PC-3 (cell line): ENCODE data around the gene LILRA2. TPM values are rescaled to one million over a fixed set of nuclear protein-coding genes. Genes with fewer than 3 reads are reported as not detected.

Experiments
- ATAC-seq: fragments of 200-7000 bp; cut with Tn5 transposase; 2 replicates; pipeline ENCODE4 v1.9.1; 2020; ENCODE audit warnings: mild to moderate bottlenecking, moderate library complexity
- BruUV-seq: library from RNA; stranded (reverse); fragments of 400-500 nt; replicated peaks from 2 replicates; lab custom pipeline; 2021; lab: Mats Ljungman, UMichigan
- CTCF ChIA-PET: fragments of 300-600 bp; sonication (Branson Sonifier 250); formaldehyde crosslinking; loops from one replicate; lab custom pipeline; 2022; ENCODE audit warnings: antibody characterized with exemption; lab: Charles Lee
- POLR2A ChIA-PET: fragments of 300-600 bp; sonication (Branson Sonifier 250); formaldehyde crosslinking; loops from one replicate; lab custom pipeline; 2022; ENCODE audit warnings: antibody characterized with exemption; ENCODE audit not compliant: unreplicated experiment; lab: Charles Lee
- DNase-seq: peaks from one replicate; pipeline ENCODE4 v3.0.0-alpha.2; 2015
- H2AFZ ChIP-seq: fragments of 300-600 bp; sonication (generic); 2 replicates; pipeline ENCODE4 v1.6.0; 2016; ENCODE audit warnings: antibody characterized with exemption, low read length
- H3F3A ChIP-seq: fragments of 300-600 bp; sonication (generic); one replicate; pipeline ENCODE4 v1.6.0; 2017; ENCODE audit warnings: antibody characterized with exemption, low read length, control low read depth, mild to moderate bottlenecking; ENCODE audit not compliant: unreplicated experiment
- H3K27ac ChIP-seq: fragments of 300-600 bp; sonication (generic); 2 replicates; pipeline ENCODE4 v1.5.1; 2016; ENCODE audit warnings: mild to moderate bottlenecking, low read length
- H3K27me3 ChIP-seq: fragments of 300-600 bp; sonication (generic); 2 replicates; pipeline ENCODE4 v1.6.1; 2016; ENCODE audit warnings: low read length, mixed read lengths
- H3K36me3 ChIP-seq: fragments of 300-600 bp; sonication (generic); 2 replicates; pipeline ENCODE4 v1.6.1; 2016; ENCODE audit warnings: low read depth, mixed run types, low read length, mixed read lengths
- H3K4me1 ChIP-seq: fragments of 300-600 bp; sonication (generic); 2 replicates; pipeline ENCODE4 v1.5.1; 2016; ENCODE audit warnings: low read length; ENCODE audit not compliant: insufficient read depth
- H3K4me2 ChIP-seq: fragments of 300-600 bp; sonication (generic); 2 replicates; pipeline ENCODE4 v1.6.0; 2016; ENCODE audit warnings: low read length
- H3K4me3 ChIP-seq: fragments of 300-600 bp; sonication (generic); 2 replicates; pipeline ENCODE4 v1.5.1; 2016; ENCODE audit warnings: mild to moderate bottlenecking, low read length, mixed read lengths
- H3K79me2 ChIP-seq: fragments of 300-600 bp; sonication (generic); 2 replicates; pipeline ENCODE4 v1.6.1; 2017; ENCODE audit warnings: low read length, mixed read lengths
- H3K9ac ChIP-seq: fragments of 300-600 bp; sonication (generic); 2 replicates; pipeline ENCODE4 v1.6.0; 2016; ENCODE audit warnings: mild to moderate bottlenecking, low read length
- H3K9me2 ChIP-seq: fragments of 300-600 bp; sonication (generic); replicated peaks from 2 replicates; pipeline ENCODE4 v1.6.1; 2016; ENCODE audit warnings: mixed run types, low read length, mixed read lengths
- H3K9me3 ChIP-seq: fragments of 300-600 bp; sonication (generic); 2 replicates; pipeline ENCODE4 v1.6.1; 2016; ENCODE audit warnings: low read length, mixed read lengths
- H4K20me1 ChIP-seq: fragments of 300-600 bp; sonication (generic); 2 replicates; pipeline ENCODE4 v1.6.1; 2016; ENCODE audit warnings: low read length, mixed read lengths
- CTCF ChIP-seq: fragments of 300-600 bp; sonication (generic); conservative IDR thresholded peaks from 2 replicates; pipeline ENCODE4 v1.5.1; 2017; ENCODE audit warnings: antibody characterized with exemption, low read depth, mild to moderate bottlenecking, low read length
- EZH2 ChIP-seq: fragments of 300-600 bp; sonication (generic); IDR thresholded peaks from one replicate; pipeline ENCODE4 v1.6.1; 2017; ENCODE audit warnings: antibody characterized with exemption, mild to moderate bottlenecking, low read length; ENCODE audit not compliant: unreplicated experiment
- EZH2phosphoT487 ChIP-seq: fragments of 300-600 bp; sonication (generic); IDR thresholded peaks from 2 replicates; pipeline ENCODE4 v1.6.1; 2018; ENCODE audit warnings: mild to moderate bottlenecking, antibody characterized with exemption, low read length, borderline replicate concordance
- intact Hi-C: fragments of 100-400 bp; cut with micrococcal nuclease; formaldehyde crosslinking; loops from 2 replicates; pipeline ENCODE4 v1.9.0; 2023
- total RNA-seq: library from RNA; depleted of rRNA; stranded (reverse); fragments of >200 nt; gene quantifications from 2 replicates; pipeline ENCODE4 v1.2.3, GENCODE V29; 2014

LILRA2 gene
- total RNA-seq, 1 experiment from 2014 or later: not detected

GRCh38 chr19:54554006-54554405 is 19.6 kb upstream of the LILRA2 start:
- Histone ChIP-seq H2AFZ (no peak overlapping the region), H3K79me2 (no peaks in the 10 kb centered on the region), H3K27me3 (peaks cover 57% of the 10 kb centered on the region), H3K4me1 (no peaks in the 10 kb centered on the region), H3K4me3 (no peak overlapping the region), H4K20me1 (no peaks in the 10 kb centered on the region), H3K36me3 (no peaks in the 10 kb centered on the region), H3K27ac (no peak overlapping the region), H3K9me2 (no peaks in the 10 kb centered on the region), H3K9ac (no peak overlapping the region), H3K4me2 (no peak overlapping the region), H3K9me3 (no peaks in the 10 kb centered on the region), H3F3A (no peaks in the 10 kb centered on the region)
- ATAC-seq (no peak), DNase-seq (no peak)
- BruUV-seq: no TSS peak
- POLR2A ChIA-PET: no interaction called here
- intact Hi-C loops: no loop called here
- TF ChIP-seq EZH2 (no peak), EZH2phosphoT487 (no peak), CTCF (no peak)
- CTCF ChIA-PET: no interaction called here

GRCh38 chr19:54554896-54555295 is 18.7 kb upstream of the LILRA2 start:
- no peaks in the 10 kb centered on the region for H4K20me1 ChIP-seq
- H3K9me2 ChIP-seq: no peaks in the 10 kb centered on the region
- ATAC-seq (no peak), DNase-seq (no peak)
- H3K4me2 ChIP-seq: no peak overlapping the region
- no peak overlapping the region for H3K4me3 ChIP-seq
- peaks cover 52% of the 10 kb centered on the region for H3K27me3 ChIP-seq
- no peak for TF ChIP-seq EZH2phosphoT487
- no peak overlapping the region for H3K9ac ChIP-seq
- intact Hi-C loops: no loop called here
- no peaks in the 10 kb centered on the region for H3K36me3 ChIP-seq
- BruUV-seq: no TSS peak
- CTCF ChIA-PET: no interaction called here
- no peak overlapping the region for H3K27ac ChIP-seq
- H3F3A ChIP-seq: no peaks in the 10 kb centered on the region
- H2AFZ ChIP-seq: no peak overlapping the region
- H3K4me1 ChIP-seq: no peaks in the 10 kb centered on the region
- H3K9me3 ChIP-seq: no peaks in the 10 kb centered on the region
- POLR2A ChIA-PET: no interaction called here
- no peaks in the 10 kb centered on the region for H3K79me2 ChIP-seq

GRCh38 chr19:54556194-54556593 is 17.4 kb upstream of the LILRA2 start:
- no peaks in the 10 kb centered on the region for H3K36me3 ChIP-seq
- H3K4me1 ChIP-seq: no peaks in the 10 kb centered on the region; the same call in 1 of the 2 replicates
- ChIA-PET POLR2A (no interaction called here), CTCF (no interaction called here)
- no peak overlapping the region for H2AFZ ChIP-seq
- H3K9me3 ChIP-seq: no peaks in the 10 kb centered on the region
- ATAC-seq (no peak), DNase-seq (no peak)
- no peak overlapping the region for H3K27ac ChIP-seq
- H3K9ac ChIP-seq: no peak overlapping the region
- H3K79me2 ChIP-seq: no peaks in the 10 kb centered on the region
- no peak overlapping the region for H3K4me2 ChIP-seq
- H3K4me3 ChIP-seq: no peak overlapping the region
- intact Hi-C loops: no loop called here
- no peaks in the 10 kb centered on the region for H3K9me2 ChIP-seq
- H4K20me1 ChIP-seq: no peaks in the 10 kb centered on the region
- BruUV-seq: no TSS peak
- TF ChIP-seq EZH2 (no peak), EZH2phosphoT487 (no peak), CTCF (no peak)
- peaks cover 48% of the 10 kb centered on the region for H3K27me3 ChIP-seq
- no peaks in the 10 kb centered on the region for H3F3A ChIP-seq
